HG03064 (cell line): ENCODE data around the gene ACVR1.
"Not testable (repeated sequence)": the region's sequence is repeated elsewhere in the genome, so short reads cannot be mapped to it uniquely, and the experiment has no call there.

ENCODE experiments used
- ATAC-seq: cut with Tn5 transposase; IDR thresholded peaks from one replicate; pipeline ENCODE4 v1.9.1; 2021; ENCODE audit warnings: low read depth; ENCODE audit not compliant: unreplicated experiment

Gene ACVR1

GRCh38 chr2:157894694-157895435, 18.7 kb upstream of the ACVR1 start:
- ATAC-seq, result no peak

DNA sequence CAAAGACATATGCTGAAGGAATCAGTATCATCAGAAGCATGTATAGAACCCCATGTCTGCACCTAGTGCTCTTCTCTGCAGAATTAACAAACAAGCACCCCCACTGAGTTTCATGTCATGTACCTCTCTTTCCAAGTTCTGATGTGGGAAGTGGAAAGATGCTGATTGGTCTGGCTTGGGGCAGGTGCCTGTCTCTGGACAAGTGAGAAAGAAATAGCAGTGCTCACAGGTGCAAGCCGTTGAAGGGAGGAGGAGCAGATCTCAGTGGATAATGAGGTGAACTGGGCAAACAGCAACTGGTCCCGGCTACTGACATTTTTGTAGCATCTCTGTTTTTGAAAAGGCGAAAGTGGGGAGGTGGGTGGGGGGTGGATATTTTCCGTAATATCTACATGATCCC, 17.5 kb upstream of the ACVR1 start:
- no peak for ATAC-seq

DNA sequence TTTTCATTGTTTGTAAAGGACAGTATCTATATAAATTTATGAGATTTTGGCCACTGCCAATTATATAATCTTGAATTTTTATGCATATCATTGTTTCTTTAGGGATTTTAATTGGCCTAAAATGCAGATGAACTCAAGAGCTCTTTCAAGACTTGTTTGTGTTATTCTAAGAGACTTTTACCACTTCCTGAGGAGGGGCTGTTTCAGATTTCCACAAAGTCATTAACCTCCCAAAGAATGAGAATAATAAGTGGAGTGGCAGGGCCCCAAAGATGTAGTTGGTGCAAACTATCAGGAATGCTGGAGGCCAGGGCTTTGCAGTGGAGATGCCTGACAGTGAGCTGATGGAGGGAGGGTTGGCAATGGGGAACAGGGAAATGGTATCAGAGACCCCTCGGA, 15.5 kb upstream of the ACVR1 start:
- ATAC-seq, result no peak

- ATAC-seq, result no peak
Measured at GRCh38 chr2:157890969-157891642, 15.0 kb upstream of the ACVR1 start.

- no peak for ATAC-seq
Measured at GRCh38 chr2:157887946-157888345, 11.8 kb upstream of the ACVR1 start.

DNA sequence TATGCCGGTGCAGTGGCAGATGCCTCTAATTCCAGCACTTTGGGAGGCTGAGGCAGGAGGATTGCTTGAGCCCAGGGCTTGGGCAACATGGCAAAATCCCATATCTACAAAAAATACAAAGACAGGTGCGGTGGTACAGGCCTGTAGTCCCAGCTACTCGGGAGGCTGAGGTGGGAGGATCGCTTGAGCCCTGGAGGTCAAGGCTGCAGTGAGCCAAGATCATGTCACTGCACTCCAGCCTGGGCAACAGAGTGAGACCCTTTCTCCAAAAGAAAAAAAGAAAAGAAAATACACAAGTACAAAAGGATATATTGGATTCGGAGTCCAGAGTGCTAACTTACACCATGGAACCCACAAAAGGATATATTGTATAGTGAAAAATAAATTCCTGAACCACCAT, 8.4 kb upstream of the ACVR1 start:
- not testable (repeated sequence) for ATAC-seq

- ATAC-seq, result no peak
Measured at GRCh38 chr2:157880927-157881326, 4.8 kb upstream of the ACVR1 start.

DNA sequence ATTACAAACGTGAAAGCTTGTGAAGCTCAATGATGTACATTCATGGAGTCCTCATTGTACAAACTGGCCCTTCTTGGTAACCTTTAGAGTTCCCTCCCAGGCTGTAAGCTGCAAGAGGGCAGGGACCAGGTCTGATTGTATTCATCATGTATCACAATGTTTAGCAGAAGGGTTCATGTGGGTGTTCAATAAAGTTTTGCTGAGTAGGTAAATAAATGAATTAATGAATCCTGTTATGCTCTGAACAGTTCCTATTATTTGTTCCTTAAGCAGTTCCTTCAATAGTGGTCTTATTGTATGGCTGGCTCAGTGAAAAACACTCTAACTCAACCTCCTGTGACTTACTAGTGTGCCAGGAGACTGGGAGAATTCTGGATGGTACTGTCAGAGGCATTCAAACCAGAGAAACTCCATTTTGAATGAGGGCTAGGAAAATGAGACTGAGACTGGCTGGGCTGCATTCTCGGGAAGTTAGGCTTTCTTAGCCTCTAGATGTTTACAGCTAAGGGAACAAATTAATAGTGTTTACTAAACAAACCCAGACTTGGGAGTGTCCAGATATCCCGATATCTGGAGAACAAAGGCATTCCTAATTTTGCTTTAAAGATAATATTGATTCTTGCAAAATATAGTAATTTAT, 1.8 kb upstream of the ACVR1 start:
- ATAC-seq, result no peak

- ATAC-seq, result no peak
Measured at GRCh38 chr2:157876786-157877138, 632 bp upstream of the ACVR1 start.

DNA sequence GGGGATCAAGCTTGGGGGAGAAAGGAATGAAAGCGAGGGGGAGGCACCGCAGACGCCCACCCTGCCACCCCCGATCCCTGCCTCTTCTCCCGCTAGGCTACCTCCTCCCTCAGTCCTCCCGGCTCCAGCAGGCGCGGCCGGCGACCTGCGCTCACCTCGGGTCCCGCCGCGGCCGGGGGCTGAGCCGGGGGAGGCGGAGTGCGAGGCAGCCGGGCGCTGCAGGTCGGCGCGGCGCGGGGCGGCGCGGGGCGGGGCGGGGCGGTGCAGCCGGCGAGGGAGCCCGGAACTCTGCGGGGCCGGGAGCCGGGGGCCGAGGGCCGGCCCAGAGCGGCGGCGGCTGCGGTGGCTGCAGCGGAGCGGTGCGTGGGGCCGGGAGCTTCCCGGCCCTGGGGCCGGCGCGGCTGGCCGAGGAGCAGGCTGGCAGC, 477 bp downstream of the ACVR1 start:
- ATAC-seq, result peak; percentile 38

GRCh38 chr2:157874997-157875640, 1.0 kb downstream of the ACVR1 start:
- no peak for ATAC-seq

DNA sequence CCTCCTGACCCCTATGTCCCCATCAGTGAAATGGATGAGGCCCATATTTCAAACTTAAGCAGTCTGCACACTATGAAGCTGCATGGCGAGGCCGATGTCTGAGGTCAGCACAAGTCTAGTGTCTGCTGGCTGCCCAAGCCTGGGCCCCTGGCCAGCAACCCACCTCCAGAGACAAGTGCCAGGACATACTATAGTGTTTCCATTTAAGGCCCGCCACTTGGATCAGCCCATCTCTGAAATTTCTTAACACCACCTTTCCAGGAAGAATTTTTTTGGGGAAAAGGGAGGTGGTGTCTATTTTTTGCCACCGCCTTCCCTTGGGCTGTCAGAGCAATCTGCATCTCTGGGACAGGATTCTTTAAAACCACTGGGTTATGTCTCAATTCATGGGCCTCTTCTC, 1.8 kb downstream of the ACVR1 start:
- ATAC-seq, result no peak

- ATAC-seq, result no peak
Measured at GRCh38 chr2:157872791-157873190, 3.3 kb downstream of the ACVR1 start.

DNA sequence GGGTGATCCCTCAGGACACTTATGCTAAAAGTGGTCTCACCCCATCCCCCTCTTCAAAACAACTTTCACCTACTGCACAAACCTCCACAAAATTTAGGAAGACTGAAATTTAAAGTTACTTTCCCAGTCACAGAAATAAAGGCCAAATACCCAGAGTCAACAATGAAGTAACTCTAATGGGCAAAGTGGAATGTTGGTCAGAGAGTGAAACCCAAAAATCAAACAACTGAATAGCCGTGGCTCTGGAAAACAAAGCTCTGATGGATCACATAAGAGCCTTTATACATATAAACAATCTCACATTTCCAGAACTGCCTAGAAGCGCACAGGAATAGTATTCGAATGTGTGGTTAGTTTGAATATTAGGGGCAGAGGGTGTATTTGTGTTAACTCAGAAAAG, 4.7 kb downstream of the ACVR1 start:
- no peak for ATAC-seq

DNA sequence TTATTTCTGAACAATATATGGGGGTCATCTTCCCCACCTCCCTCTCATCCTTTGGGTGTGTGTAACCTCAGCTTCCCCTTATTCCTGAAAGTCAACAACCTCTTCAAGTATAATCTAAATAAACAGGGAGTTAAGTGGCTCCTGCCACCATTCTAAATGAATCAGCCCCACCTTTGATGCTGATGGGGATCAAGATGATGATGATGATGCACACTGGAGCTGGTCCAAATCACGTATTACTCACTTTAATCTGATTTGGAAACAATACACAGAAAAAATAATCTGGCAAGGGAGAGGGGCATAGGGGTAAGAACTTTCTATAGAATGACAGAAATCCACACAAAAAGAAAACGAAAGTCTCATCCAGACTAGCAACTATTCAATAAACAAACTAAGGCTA, 7.1 kb downstream of the ACVR1 start:
- ATAC-seq, result no peak

DNA sequence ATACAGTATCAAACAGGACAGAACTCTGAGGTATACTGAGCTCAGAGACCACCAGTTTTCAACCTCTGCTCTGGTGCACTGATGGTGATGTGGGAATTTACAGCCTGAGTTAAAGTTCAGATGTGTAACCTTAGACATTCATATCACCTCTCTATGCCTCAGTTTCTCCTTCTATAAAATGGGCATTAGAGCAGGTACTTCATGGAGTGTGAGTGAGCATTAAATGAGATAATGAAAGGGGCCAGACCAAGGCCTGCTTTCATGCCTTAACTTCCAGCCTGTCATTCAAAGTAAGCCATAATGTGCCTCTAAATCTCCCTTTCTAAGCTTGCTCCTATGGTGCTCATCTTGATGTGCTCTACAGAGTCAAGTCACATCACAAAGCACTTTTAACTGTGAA, 8.4 kb downstream of the ACVR1 start:
- no peak for ATAC-seq

DNA sequence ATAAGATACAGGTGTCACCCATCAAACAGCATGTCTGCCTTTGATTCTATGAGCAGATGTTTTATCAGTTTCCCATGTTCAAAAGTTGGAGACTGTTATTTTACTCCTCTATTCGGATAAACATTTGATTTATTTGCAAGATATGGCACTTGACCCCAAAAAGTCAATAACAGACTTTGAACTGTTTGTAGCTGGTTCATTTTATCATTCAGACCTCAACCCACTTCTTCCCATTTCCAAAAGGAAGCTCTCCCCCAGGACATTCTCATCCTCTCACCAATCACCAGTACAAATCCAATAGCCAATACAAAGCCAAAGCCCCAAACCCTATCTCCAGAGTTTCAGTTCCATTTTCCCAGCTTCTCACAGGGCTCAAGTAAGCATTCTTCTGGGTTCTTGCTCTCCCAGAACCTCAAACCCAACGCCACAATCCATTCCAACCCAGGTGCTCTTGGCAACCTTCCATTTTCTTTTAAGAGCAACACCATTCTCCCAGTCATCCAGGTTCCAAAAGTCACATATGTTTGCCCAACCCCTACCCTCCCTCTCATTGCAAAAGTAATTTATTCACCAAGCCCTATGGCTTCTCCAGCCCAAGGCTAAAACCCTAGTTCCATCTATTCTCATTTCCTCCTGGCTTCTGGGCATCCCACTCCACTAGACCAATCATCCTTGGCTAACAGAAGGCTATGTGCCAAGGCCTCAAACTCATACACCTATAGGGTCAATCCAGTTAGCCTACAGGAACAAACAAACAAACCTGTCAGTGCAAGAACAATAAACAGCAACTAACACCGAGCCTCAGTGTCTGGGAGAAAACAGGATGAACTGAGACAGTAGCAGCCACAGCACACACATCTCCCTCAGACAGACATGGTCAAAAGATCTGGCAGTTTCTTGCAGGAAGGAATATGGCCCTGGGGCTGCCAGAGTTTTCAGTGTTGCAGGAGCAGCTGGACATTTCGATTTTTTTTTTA, 9.2 kb downstream of the ACVR1 start:
- ATAC-seq, result no peak

DNA sequence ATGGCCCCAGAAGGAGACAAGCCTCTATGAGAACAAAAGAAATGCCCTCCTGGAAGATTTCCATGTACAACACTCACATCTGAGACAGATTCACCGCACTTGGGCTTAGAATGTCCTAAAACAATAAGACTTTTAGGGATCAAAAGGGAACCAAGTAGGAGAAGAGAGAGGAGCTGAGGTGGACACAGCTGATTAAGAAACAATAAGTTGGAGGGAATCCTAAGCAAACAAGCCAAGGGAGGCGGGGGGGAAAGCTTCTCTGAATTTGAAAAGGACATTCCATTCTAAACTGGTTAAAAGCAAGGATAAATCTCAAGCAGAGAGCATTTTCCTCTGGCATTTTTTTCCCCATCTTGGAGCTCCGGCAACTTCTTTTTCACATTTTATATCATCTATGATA, 9.9 kb downstream of the ACVR1 start:
- no peak for ATAC-seq

DNA sequence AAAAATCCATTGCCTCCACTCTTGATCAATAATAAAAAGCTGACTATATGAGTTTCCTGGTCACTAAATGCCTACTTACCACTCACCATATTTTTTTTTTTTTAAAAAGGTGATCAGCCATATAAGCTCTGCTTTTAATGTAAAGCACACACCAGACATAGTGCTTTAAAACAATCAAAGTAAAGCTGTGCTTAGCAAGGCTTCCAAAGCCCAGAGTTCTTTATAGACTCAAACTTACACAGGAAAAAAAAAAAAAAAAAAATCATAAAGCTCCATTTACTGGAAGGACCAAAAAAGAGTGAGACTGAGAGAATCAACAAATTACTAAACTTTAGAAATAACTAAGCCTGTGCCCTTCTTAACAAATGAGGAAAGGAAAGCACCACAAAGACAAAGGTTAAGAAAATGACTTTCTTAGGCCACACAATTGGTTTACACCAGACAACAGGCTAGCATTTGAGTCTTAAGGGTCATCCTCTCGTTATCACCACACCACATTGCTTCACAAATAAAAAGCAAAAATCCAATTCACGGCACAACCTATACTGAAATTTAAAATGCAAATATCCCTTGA, 11.2 kb downstream of the ACVR1 start:
- no peak for ATAC-seq

GRCh38 chr2:157858846-157859245, 17.3 kb downstream of the ACVR1 start:
- no peak for ATAC-seq
